H7 (cell line): ENCODE data around the gene GPC4. TPM values are rescaled to one million over a fixed set of nuclear protein-coding genes. Genes with fewer than 3 reads are reported as not detected.

Experiments
- DNase-seq: peaks from one replicate; pipeline ENCODE4 v3.0.0; 2012
- H3K27me3 ChIP-seq: 2 replicates; pipeline ENCODE4 v1.6.0; 2011; ENCODE audit warnings: mild to moderate bottlenecking, low read length; ENCODE audit not compliant: control insufficient read depth, insufficient read depth
- H3K36me3 ChIP-seq: replicated peaks from 2 replicates; pipeline ENCODE4 v1.5.1; 2011; ENCODE audit warnings: low read length; ENCODE audit not compliant: control insufficient read depth, insufficient read depth
- H3K4me3 ChIP-seq: 2 replicates; pipeline ENCODE4 v1.5.1; 2011; ENCODE audit warnings: low read depth, mild to moderate bottlenecking, control low read depth, low read length, moderate library complexity; ENCODE audit not compliant: insufficient read depth
- total RNA-seq: library from RNA; depleted of rRNA; stranded (reverse); fragments of >200 nt; shearing (Covaris generic); gene quantifications from 2 replicates; pipeline ENCODE4 v1.2.3, GENCODE V29; 2014

Gene GPC4
- total RNA-seq, 1 experiment from 2014 or later, result 96.5 TPM

DNA sequence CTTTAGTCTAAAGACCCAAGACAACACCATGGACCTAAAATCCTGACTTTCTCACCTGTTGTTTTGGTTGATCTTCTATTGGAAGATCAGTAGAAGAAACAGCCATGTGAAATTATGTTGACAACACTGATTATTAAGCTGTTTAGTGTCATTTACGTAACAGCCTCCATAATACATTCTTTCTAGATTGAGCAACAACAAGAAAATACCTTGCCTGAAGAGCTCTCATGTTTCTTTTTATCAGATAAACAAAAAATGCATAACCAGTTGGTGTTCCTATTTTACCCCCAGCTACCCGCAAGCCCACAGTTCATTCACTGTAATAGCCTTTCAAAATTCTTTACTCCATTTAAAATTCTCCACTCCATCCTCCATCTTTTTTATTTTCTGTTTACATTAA lies 20.5 kb downstream of the GPC4 start:
- DNase-seq, result no peak
- H3K36me3 ChIP-seq, result peaks cover 4% of the 10 kb centered on the region
- H3K27me3 ChIP-seq, result no peaks in the 10 kb centered on the region
- no peak overlapping the region for H3K4me3 ChIP-seq

GRCh38 chrX:133392671-133393070 lies 22.6 kb downstream of the GPC4 start:
- Histone ChIP-seq H3K36me3 (peaks cover 2% of the 10 kb centered on the region), H3K27me3 (no peaks in the 10 kb centered on the region), H3K4me3 (no peak overlapping the region)
- DNase-seq, result no peak

- no peak for DNase-seq
- Histone ChIP-seq H3K4me3 (no peak overlapping the region), H3K27me3 (no peaks in the 10 kb centered on the region), H3K36me3 (peaks cover 2% of the 10 kb centered on the region)
These were observed 24.2 kb downstream of the GPC4 start for GRCh38 chrX:133391111-133391510.

GRCh38 chrX:133390676-133391075 lies 24.6 kb downstream of the GPC4 start:
- no peak for DNase-seq
- Histone ChIP-seq H3K27me3 (no peaks in the 10 kb centered on the region), H3K4me3 (no peak overlapping the region), H3K36me3 (peaks cover 2% of the 10 kb centered on the region)

GRCh38 chrX:133389975-133390374 lies 25.3 kb downstream of the GPC4 start:
- DNase-seq, result no peak
- Histone ChIP-seq H3K27me3 (no peaks in the 10 kb centered on the region), H3K4me3 (no peak overlapping the region), H3K36me3 (peaks cover 2% of the 10 kb centered on the region)

DNA sequence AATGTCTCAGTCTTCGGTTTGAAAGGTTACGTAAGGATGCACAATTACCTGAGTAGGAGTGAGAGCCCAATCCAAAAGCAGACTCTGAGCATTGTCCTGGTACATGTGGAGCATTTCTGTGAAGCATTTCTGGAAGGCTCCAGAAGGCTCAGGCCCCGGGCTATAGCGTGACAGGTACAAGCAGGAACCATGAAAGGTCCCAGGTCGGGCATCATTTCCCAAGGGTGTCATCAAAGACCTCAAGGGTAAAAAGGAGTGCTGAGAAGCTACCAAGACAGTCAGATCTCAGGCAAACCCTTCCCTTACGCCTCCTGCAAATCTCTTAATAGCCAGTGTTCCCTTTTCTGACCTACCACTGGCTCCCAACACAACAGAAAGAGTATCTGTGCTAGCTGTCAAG lies 30.8 kb downstream of the GPC4 start:
- Histone ChIP-seq H3K27me3 (no peaks in the 10 kb centered on the region), H3K36me3 (peaks cover 3% of the 10 kb centered on the region), H3K4me3 (no peak overlapping the region)
- no peak for DNase-seq

- no peak for DNase-seq
- no peak overlapping the region for H3K4me3 ChIP-seq
- peaks cover 12% of the 10 kb centered on the region for H3K36me3 ChIP-seq
- H3K27me3 ChIP-seq, result no peaks in the 10 kb centered on the region
These were observed 34.3 kb downstream of the GPC4 start for GRCh38 chrX:133380711-133381619.

DNA sequence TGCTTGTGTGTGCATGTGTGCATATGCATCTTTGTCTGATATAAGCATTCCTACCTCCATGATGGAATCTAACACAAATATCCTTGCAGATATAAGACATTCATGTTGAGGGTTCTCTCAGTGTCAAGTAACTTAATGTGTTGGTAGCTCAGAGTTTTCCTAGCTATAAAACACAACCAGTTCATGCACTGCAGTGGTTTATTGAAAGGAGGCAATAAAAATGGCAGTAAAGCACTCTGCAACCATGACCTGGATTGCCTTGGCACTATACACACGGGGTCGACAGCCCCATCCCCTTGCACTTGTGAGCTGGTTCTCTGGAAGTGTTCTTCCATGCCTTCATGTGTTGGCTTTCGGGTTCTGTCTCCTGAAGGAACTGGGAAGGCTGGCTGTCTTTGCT lies 38.9 kb downstream of the GPC4 start:
- DNase-seq, result no peak
- peaks cover 14% of the 10 kb centered on the region for H3K36me3 ChIP-seq
- H3K4me3 ChIP-seq, result no peak overlapping the region
- H3K27me3 ChIP-seq, result no peaks in the 10 kb centered on the region

- H3K4me3 ChIP-seq, result no peak overlapping the region
- H3K36me3 ChIP-seq, result peaks cover 14% of the 10 kb centered on the region
- DNase-seq, result peak; percentile 43
These were observed 39.5 kb downstream of the GPC4 start for GRCh38 chrX:133375615-133376340.

DNA sequence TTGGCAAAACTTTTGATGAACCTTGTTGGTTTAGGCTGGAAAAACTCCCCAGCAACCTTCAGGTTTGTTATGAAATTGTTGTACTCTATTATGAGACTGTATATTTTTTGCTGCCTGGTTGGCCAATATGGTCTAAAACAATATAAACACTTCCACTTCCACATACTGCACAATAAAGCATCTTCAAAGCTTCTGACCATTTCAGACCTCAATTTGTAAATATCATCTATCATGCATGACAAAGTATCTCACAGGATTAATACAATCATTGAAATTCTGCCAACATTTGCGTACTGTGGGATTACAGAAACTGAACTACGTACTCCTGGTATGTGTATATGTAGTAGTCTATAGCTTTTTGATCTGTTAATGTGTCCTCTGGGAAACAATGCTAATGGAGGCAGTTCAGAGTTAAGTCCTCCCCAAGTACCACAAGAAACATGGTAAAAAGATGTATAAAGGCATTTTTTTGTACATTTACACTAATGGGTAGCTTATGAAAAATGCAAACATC lies 40.4 kb downstream of the GPC4 start:
- Histone ChIP-seq H3K36me3 (peaks cover 14% of the 10 kb centered on the region), H3K27me3 (no peaks in the 10 kb centered on the region), H3K4me3 (no peak overlapping the region)
- no peak for DNase-seq

More at GRCh38 chrX:133375615-133376340, 39.5 kb downstream of the GPC4 start:
- H3K27me3 ChIP-seq, result no peaks in the 10 kb centered on the region

DNA sequence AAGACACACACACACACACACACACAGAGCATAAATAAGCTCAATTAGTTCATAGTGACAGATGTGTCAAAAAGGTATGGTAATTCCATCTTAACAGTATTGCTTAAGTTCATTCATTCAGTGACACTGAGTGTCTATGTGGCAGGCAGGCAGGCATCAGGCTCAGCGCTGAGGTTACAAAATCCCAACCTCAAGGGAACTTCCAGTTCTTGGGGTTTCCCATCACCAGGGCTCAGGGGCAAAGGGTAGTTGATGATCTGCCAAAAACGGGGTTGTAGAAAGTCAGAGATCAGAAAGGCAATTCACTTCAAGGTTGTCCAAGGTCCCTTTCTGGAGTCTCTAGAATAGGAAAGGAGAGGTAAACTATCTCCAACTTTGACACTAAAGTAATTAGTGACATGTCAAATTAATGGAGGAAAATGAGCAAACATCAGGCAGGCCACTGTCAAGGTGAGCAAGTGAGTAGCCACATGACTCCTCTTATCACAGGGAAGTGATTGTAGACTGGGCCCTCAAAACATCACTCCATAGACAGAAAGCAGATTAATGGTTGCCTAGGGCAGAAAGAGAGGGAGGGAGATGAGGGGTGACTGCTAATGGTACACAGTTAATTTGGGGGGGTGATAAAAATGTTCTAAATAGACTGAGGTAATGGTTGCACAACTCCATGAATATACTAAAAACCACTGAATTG lies 41.8 kb downstream of the GPC4 start:
- peaks cover 14% of the 10 kb centered on the region for H3K36me3 ChIP-seq
- H3K27me3 ChIP-seq, result no peaks in the 10 kb centered on the region
- no peak for DNase-seq
- H3K4me3 ChIP-seq, result no peak overlapping the region

- peaks cover 9% of the 10 kb centered on the region for H3K36me3 ChIP-seq
- H3K4me3 ChIP-seq, result no peak overlapping the region
- H3K27me3 ChIP-seq, result no peaks in the 10 kb centered on the region
- DNase-seq, result no peak
These were observed 44.5 kb downstream of the GPC4 start for GRCh38 chrX:133370696-133371275.

GRCh38 chrX:133369065-133369464 lies 46.2 kb downstream of the GPC4 start:
- Histone ChIP-seq H3K4me3 (no peak overlapping the region), H3K27me3 (no peaks in the 10 kb centered on the region), H3K36me3 (peaks cover 9% of the 10 kb centered on the region)
- DNase-seq, result no peak

GRCh38 chrX:133366735-133367134 lies 48.6 kb downstream of the GPC4 start:
- Histone ChIP-seq H3K4me3 (no peak overlapping the region), H3K27me3 (no peaks in the 10 kb centered on the region), H3K36me3 (peaks cover 4% of the 10 kb centered on the region)
- DNase-seq, result no peak
